Measurements from ENCODE around the gene ZFP30. TPM values are rescaled to one million over a fixed set of nuclear protein-coding genes. Genes with fewer than 3 reads are reported as not detected.
A peak's percentile ranks its signal among the peaks of the same experiment; 100 is the strongest.

ZFP30 gene
- total RNA-seq, 1 experiment from 2014 or later = 7.7 TPM

GRCh38 chr19:37654629-37655300, 500 bp downstream of the ZFP30 start:
- TF ChIP-seq TCF7 (CRISPR knock-in tag; IDR thresholded peaks at IDR 0.05; ENCODE audit: low read depth) = no peak
- TF ChIP-seq GABPB1 (CRISPR knock-in tag; IDR thresholded peaks at IDR 0.05) = peak; percentile 8
- no peak for TF ChIP-seq FOXP4 (CRISPR knock-in tag; IDR thresholded peaks at IDR 0.05)
- peak; percentile 30 for TF ChIP-seq ZNF232 (CRISPR knock-in tag; IDR thresholded peaks at IDR 0.05)
- TF ChIP-seq PREB (CRISPR knock-in tag; IDR thresholded peaks at IDR 0.05; ENCODE audit: borderline replicate concordance) = 0 out of 2 replicates have a peak, but pooled peaks have one; percentile 34
- TF ChIP-seq E2F4 (CRISPR knock-in tag; IDR thresholded peaks at IDR 0.05; ENCODE audit: borderline replicate concordance, low read depth) = 0 out of 2 replicates have a peak, but pooled peaks have one; percentile 6
- TF ChIP-seq MAX (CRISPR knock-in tag; IDR thresholded peaks at IDR 0.05) = peak; percentile 16
- 0 out of 2 replicates have a peak, but pooled peaks have one; percentile 40 for TF ChIP-seq E2F5 (CRISPR knock-in tag; IDR thresholded peaks at IDR 0.05)
- ChIA-PET CTCF (no interaction called here), POLR2A (no interaction called here)
- ATAC-seq (peak; percentile 43), DNase-seq (ENCODE audit: low spot score) (peak; percentile 29)
- no peaks in the 10 kb centered on the region for H3K36me3 Mint-ChIP-seq
- H3K4me3 Mint-ChIP-seq = peak overlapping the region; percentile 82
- peaks cover 17% of the 10 kb centered on the region for H3K4me1 Mint-ChIP-seq
- H3K9me3 Mint-ChIP-seq = no peaks in the 10 kb centered on the region
- H3K27ac Mint-ChIP-seq = no peak overlapping the region
- H3K27me3 Mint-ChIP-seq (ENCODE audit: low read depth) = peaks cover 40% of the 10 kb centered on the region

- H3K4me3 Mint-ChIP-seq = peak overlapping the region; percentile 82
- H3K36me3 Mint-ChIP-seq = no peaks in the 10 kb centered on the region
- no peak overlapping the region for H3K27ac Mint-ChIP-seq
- no peak for TF ChIP-seq PRRX2 (CRISPR knock-in tag; IDR thresholded peaks at IDR 0.05)
- TF ChIP-seq ATF6 (CRISPR knock-in tag; IDR thresholded peaks at IDR 0.05) = no peak
- no peak for TF ChIP-seq CDX4 (CRISPR knock-in tag; IDR thresholded peaks at IDR 0.05; ENCODE audit: borderline replicate concordance)
- TF ChIP-seq ETV6 (CRISPR knock-in tag; IDR thresholded peaks at IDR 0.05) = no peak
- TF ChIP-seq FOXP4 (CRISPR knock-in tag; IDR thresholded peaks at IDR 0.05) = no peak
- DNase-seq (ENCODE audit: low spot score) (no peak), ATAC-seq (no peak)
- ChIA-PET POLR2A (no interaction called here), CTCF (no interaction called here)
- peaks cover 40% of the 10 kb centered on the region for H3K27me3 Mint-ChIP-seq (ENCODE audit: low read depth)
- H3K9me3 Mint-ChIP-seq = no peaks in the 10 kb centered on the region
- peaks cover 17% of the 10 kb centered on the region for H3K4me1 Mint-ChIP-seq
These were observed 1.1 kb downstream of the ZFP30 start for GRCh38 chr19:37654118-37654517.

Measured in WTC11 (cell line).